ENCODE measurements around the gene RYR2.
"Not testable (repeated sequence)": the region's sequence is repeated elsewhere in the genome, so short reads cannot be mapped to it uniquely, and the experiment has no call there.

The RYR2 gene

GRCh38 chr1:237151979-237152378 lies 110.0 kb downstream of the RYR2 start:
- not testable (repeated sequence) for DNase-seq

GRCh38 chr1:237152506-237153335 lies 110.7 kb downstream of the RYR2 start:
- no peak for DNase-seq

GRCh38 chr1:237154157-237154556 lies 112.2 kb downstream of the RYR2 start:
- no peak for DNase-seq

GRCh38 chr1:237164406-237165352 lies 122.7 kb downstream of the RYR2 start:
- DNase-seq, result no peak

DNA sequence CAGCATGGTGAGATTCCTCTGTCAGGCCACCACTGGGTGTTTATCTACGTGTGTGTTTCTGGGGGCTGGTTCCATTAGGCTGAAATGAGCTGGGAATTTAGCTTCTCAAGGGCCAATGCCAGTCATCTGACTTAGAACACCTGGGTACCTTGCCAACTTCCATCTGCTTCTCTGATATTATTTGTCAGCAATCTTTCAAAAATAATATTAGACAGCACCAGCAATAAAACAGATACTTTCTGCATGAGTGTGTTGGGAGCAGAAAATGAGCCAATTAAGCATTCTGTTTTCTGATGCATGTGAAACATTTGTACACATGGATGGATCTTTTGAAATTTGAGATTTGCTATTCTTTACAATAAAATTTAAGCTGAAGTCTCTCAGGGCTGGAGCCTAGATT lies 124.1 kb downstream of the RYR2 start:
- no peak for DNase-seq

DNA sequence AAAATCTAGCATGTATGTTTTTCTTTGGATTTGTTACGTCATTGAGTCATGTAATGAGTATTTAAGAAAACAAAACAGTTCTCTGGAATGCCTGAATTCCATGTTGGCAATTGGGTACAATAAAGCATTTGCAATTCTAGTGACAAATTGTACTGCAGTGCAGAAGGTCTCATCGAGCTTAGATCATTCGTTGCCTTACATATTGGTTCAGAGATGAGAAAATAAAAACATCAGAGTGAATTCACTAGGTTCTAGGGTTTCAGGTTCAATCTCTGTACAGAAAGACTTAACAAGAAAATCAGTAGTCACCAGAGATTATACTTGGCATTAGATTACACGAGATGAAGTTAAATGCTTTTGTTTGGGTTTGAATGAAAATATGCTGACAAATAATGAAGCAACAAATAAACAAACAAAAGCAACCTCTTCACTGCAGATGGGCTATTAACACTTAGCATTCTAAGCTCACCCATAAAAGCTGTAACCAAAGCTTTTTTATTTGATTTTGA lies 124.7 kb downstream of the RYR2 start:
- no peak for DNase-seq

DNA sequence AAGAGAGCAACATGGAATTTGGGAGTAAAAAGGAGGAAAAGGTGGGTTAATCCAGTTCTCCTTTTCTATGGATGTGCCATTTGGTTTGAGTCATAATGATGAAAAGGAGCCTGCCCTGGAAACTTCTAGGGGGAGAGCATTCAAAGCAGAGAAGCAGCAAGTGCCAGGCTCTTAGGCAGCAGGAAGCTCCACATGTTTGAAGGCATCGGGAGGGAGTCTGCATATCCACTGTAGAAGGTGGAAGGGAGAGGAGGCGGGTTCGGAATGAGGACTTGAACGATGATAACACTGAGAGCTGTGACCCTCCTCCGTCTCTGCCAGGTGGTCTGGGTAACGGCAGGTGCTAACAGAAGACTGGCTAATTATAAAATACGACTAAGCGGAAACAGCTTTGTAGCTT lies 128.2 kb downstream of the RYR2 start:
- no peak for DNase-seq

GRCh38 chr1:237171454-237172117 lies 129.6 kb downstream of the RYR2 start:
- DNase-seq, result no peak

GRCh38 chr1:237172118-237172485 lies 130.1 kb downstream of the RYR2 start:
- DNase-seq, result no peak

- no peak for DNase-seq
Observed at GRCh38 chr1:237179503-237179902, 137.5 kb downstream of the RYR2 start.

DNA sequence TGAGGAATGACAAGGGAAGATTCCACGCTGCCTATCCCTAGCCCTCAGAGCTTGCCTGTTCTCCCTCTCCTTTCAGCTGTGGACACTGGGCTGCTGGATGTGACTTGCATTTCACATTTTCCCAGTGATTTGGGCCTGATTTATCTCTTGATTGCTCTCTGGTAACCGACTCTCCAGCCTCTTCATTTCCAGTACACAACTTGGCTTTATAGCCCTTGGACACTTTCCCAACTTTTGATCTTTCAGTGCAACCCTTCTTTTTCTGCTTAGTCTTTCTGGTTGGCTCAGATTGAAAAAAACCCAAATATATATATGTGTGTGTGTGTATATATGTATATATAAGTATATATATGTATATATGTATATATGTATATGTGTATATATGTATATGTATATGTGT lies 138.3 kb downstream of the RYR2 start:
- no peak for DNase-seq

GRCh38 chr1:237181743-237182317 lies 139.8 kb downstream of the RYR2 start:
- DNase-seq, result no peak

DNA sequence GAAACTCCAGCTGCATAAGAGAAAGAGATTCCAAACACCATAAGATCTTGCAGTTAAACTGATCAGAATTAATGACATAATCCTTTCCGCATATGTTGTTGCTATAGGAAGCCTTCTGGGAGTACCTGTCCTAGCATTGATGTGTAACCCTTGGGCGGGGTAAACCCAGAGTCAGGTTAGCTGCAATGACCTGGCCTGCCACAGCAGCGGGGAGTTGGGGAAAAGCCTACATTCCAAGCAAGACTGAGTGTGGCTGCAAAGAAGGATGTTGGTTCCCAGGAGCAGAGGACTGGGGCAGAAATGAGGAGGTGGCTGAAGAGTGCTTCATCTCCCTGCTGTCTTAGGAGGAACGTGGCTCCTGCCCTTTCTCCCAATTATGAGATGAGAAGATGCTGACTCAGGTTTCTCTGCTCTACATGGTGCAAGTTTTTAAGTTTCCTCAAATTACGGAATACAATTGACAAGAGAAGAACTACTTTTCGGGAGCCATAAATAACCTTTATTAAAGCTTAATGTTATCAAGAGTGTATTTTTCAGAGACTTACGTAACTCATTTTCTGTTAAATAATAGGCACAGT lies 142.1 kb downstream of the RYR2 start:
- DNase-seq, result no peak

DNA sequence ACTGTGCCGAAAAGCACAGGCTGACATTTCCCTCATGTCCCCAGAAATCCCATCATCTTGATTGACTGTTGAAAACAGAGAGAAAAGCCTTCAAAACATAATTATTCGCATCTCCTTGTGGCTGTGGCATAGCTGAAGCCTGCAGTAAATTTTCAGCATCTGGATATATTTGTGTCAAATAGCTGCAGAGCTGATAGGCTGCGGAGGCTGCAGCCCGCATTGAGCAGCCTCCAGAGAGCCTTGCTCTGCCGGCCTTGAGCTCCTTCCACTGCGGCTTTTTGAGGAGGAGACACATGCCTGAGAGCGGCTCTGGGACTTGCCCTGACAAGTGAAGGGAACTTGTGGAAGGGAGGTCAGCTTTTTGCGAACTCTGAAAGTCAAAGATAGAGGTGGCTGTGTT lies 144.7 kb downstream of the RYR2 start:
- no peak for DNase-seq

GRCh38 chr1:237187842-237188241 lies 145.9 kb downstream of the RYR2 start:
- DNase-seq, result no peak

DNA sequence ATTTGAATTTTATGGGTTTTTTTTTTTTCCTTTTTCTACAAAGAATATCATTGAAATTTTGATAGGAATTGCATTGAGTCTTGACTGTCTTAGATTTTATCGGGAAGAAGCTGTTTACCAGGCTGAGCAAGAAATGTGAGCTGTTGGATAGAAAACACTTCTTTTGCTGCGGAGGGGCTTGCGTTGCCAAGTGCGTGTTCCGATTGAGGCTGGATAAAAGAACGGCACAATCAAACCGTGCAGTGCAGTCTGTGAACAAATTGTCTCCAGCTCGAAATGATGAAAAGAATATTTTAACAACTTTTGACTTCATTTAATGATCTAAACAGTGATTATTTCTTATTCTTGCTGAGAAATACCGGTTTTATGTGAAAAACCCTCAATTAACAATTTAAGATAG lies 149.4 kb downstream of the RYR2 start:
- no peak for DNase-seq

DNA sequence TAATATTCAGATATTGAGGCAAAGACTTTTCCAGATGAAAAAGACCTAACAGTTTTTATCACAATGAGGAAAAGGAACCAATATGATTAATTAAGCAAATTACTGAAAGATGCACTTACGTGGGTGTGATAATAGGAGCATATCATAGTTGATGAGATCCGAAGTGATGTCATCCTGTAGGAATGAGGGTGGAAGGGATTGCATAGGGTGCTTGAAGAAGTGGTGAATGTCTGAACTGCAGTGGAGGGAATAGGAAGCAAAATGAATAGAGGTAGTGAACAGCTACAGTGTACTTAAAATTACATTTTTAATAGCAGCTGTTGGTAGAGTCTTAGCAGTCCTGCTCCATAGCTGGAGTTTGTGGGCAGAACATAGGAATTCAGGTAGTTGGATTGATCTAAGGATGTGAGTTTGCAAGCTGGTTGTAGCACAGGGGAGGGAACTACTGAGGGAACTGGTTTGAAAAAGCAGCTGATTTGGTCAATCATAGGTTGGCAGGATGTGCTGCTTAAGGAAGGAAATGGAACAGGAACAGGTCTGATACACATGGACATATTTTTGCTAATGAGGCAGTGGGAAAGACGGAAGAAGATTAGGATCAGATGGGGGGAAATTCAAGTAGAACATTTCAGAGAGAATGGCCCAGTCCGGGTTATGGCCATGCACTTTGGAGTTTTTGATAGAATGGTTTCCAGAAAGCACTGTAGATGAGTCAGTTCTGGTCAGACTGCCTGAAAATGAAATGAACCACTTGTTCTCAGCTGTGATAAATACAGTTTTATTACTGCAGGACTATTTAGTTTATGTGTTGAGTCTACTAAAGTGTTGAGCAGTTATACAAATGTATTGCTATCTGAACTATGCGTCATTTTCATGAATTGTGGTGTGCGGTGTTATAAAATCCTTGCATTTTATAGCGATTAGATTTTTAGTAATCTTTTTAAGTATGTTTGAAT lies 155.8 kb downstream of the RYR2 start:
- no peak for DNase-seq

GRCh38 chr1:237199026-237199425 lies 157.0 kb downstream of the RYR2 start:
- DNase-seq, result no peak

- no peak for DNase-seq
Observed at GRCh38 chr1:237201155-237201554, 159.2 kb downstream of the RYR2 start.

- no peak for DNase-seq
Observed at GRCh38 chr1:237204841-237205240, 162.9 kb downstream of the RYR2 start.

DNA sequence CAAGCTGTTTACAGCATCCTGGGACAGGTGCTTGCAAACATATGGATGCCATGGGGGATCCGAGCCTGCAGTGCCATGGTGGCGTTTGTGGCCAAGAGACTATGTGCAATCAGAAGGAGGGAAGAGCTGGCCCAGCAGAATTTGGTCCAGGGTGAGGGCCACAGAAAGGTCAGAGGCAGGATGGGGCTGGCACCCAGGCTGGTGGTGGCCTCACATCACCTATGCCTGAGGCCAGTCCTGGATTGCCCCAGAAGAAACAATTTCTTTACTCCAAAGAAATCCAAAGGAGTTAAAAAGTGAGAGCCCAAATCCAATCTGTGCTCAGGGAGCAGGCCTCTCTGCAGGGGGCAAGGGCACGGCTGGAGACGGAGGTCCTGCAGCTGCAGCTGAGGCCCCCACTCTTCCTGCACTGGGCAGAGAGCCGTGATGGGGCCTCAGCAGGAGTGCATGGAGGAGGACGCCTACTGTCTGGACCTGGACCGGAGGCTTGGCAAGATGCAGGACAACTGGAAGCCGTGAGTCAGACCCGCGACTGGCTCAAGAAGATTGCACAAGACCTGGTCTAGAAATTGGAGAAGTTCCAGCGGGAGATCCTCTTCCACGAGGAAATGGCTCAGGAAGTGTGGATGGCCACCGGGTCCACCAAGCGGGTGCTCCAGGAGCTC lies 163.5 kb downstream of the RYR2 start:
- no peak for DNase-seq

Measured in activated CD4-positive, alpha-beta T cell treated with anti-CD3 and anti-CD28 coated beads, Interleukin-2, amount 50 U/mL, for 4 hours (primary cell).